ENCODE results near the gene USP35. TPM values are rescaled to one million over a fixed set of nuclear protein-coding genes. Genes with fewer than 3 reads are reported as not detected.

Gene USP35
- total and polyA plus RNA-seq, 12 donors = 13.6 to 75.9 (median 32.1) TPM

DNA sequence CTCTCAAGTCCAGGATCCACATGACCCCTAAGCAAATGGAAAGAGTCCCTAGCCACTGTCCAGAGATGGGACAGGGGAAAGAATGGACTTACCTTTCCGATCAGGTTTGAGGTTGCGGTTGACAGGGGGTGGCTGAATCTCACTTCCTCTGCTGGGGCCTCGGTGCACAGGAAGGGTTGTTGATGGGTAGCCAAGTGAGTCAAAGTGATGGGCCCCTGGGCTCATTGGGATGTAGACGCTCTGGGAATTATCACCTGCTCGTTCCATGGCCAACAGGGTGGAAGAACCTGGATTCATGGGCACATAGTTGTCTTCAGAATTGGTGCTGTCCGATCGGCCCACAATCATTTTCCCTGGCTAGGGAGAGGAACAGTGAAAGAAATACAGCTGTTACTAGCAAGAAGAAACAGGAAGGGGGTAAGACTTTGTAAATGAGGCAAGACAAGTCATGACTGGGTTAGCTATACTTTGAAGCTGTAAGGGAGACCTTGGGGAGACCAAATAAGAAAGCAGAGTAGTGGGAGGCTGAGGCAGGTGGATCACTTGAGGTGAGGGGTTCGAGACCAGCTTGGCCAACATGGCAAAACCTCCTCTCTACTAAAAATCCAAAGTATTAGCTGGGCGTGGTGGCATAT is 34.7 kb downstream of the USP35 start:
- no peak overlapping the region for H3K27ac ChIP-seq
- peaks cover 0 to 75% of the 10 kb centered on the region in 2 donors for H3K36me3 ChIP-seq (replicated peaks in 1 of 2)
- intact Hi-C loops (cut with DNase I) = no loop called here
- DNase-seq = peak in 2 of 7 donors; percentile 7 to 39
- H3K4me1 ChIP-seq (replicated peaks in 1 of 2) = peaks cover 0 to 8% of the 10 kb centered on the region in 2 donors
- TF ChIP-seq, protein P1, sequence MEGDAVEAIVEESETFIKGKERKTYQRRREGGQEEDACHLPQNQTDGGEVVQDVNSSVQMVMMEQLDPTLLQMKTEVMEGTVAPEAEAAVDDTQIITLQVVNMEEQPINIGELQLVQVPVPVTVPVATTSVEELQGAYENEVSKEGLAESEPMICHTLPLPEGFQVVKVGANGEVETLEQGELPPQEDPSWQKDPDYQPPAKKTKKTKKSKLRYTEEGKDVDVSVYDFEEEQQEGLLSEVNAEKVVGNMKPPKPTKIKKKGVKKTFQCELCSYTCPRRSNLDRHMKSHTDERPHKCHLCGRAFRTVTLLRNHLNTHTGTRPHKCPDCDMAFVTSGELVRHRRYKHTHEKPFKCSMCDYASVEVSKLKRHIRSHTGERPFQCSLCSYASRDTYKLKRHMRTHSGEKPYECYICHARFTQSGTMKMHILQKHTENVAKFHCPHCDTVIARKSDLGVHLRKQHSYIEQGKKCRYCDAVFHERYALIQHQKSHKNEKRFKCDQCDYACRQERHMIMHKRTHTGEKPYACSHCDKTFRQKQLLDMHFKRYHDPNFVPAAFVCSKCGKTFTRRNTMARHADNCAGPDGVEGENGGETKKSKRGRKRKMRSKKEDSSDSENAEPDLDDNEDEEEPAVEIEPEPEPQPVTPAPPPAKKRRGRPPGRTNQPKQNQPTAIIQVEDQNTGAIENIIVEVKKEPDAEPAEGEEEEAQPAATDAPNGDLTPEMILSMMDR (IDR thresholded peaks at IDR 0.05) = no peak
- TF ChIP-seq POLR2A (IDR thresholded peaks at IDR 0.05) = no peak
- no peaks in the 10 kb centered on the region for H3K9me3 ChIP-seq (replicated peaks in 1 of 3)
- H3K4me3 ChIP-seq = no peak overlapping the region
- WGBS, 4 donors = 91 to 95% (median 92%) methylated on average over 9 of the region's 9 CpGs
- no peaks in the 10 kb centered on the region for H3K27me3 ChIP-seq

DNA sequence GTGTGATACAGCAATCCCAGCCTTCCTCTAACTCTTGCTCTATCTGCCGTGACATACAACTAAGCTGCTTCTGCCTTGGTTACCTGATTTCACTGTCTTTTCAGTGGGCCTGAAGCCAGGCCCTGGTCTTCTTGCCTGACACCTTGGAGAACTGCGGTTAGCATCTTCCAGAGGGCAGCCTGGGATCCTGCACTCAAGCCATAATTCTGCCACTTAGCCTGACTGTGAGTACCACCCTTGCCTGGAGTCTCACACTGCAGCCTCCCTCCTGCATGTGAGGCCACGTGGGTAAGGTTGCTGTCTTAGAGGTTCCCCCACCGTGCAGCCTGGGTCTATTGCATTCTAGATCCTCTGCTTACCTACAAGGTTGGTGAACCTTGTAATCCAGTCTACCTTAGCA is 35.8 kb downstream of the USP35 start:
- Histone ChIP-seq H3K27me3 (no peaks in the 10 kb centered on the region), H3K9me3 (replicated peaks in 1 of 3) (no peaks in the 10 kb centered on the region), H3K36me3 (replicated peaks in 1 of 2) (peaks cover 0 to 65% of the 10 kb centered on the region in 2 donors), H3K4me1 (replicated peaks in 1 of 2) (peaks cover 0 to 8% of the 10 kb centered on the region in 2 donors), H3K27ac (no peak overlapping the region), H3K4me3 (no peak overlapping the region)
- TF ChIP-seq, protein P1 (IDR thresholded peaks at IDR 0.05) = no peak
- TF ChIP-seq POLR2A (IDR thresholded peaks at IDR 0.05) = no peak
- no peak for DNase-seq
- 83 to 96% (median 92%) methylated on average over 2 to 4 of the region's 4 CpGs for WGBS, 4 donors
- intact Hi-C loops (cut with DNase I) = no loop called here

DNA sequence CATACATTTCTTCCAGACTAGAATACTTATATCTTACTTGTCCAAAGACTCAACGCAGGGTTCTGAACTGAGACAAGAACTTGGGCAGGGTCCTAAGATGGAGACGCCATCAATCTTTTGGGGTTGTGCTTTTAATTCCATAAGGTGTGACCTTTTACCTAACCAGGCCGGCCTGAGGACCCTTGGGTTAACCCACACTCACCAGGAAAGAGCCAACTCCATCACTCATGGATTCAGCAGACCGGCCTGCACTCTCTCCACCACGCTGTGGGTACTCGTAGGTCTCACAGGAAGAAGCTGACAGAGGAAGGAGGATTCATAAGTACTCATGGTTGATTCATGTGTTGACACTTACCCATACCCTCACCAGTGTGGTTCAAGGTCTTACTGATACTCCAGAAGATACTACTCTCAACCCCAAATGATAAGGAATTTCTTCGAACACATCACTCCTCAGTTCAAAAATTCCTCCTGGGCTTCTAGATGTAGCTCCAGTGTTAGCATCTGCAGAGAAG is 36.2 kb downstream of the USP35 start:
- Histone ChIP-seq H3K4me3 (no peak overlapping the region), H3K27ac (no peak overlapping the region), H3K9me3 (replicated peaks in 1 of 3) (no peaks in the 10 kb centered on the region), H3K4me1 (replicated peaks in 1 of 2) (peaks cover 0 to 11% of the 10 kb centered on the region in 2 donors), H3K36me3 (replicated peaks in 1 of 2) (peaks cover 0 to 60% of the 10 kb centered on the region in 2 donors), H3K27me3 (no peaks in the 10 kb centered on the region)
- intact Hi-C loops (cut with DNase I) = no loop called here
- no peak for DNase-seq
- WGBS, 4 donors = 85 to 97% (median 92%) methylated on average over 6 to 7 of the region's 7 CpGs
- TF ChIP-seq, protein P1 (IDR thresholded peaks at IDR 0.05) = no peak
- no peak for TF ChIP-seq POLR2A (IDR thresholded peaks at IDR 0.05)

- peak overlapping the region in 2 of 5 donors; percentile 30 to 57 for H3K27ac ChIP-seq
- H3K4me1 ChIP-seq (replicated peaks in 1 of 2) = peaks cover 6 to 27% of the 10 kb centered on the region in 2 donors
- H3K36me3 ChIP-seq (replicated peaks in 1 of 2) = peaks cover 0 to 40% of the 10 kb centered on the region in 2 donors
- no peak for TF ChIP-seq POLR2A (IDR thresholded peaks at IDR 0.05)
- TF ChIP-seq, protein P1 (IDR thresholded peaks at IDR 0.05) = no peak
- 72 to 79% (median 78%) methylated on average over 9 to 12 of the region's 12 CpGs for WGBS, 4 donors
- no peaks in the 10 kb centered on the region for H3K27me3 ChIP-seq
- DNase-seq = peak in 1 of 7 donors; percentile 51
- no peaks in the 10 kb centered on the region for H3K9me3 ChIP-seq (replicated peaks in 1 of 3)
- H3K4me3 ChIP-seq = no peak overlapping the region
- intact Hi-C loops (cut with DNase I) = no loop called here
Observed at GRCh38 chr11:78226684-78227680, 38.3 kb downstream of the USP35 start.

All from adrenal gland (tissue), 12 donors.